ENCODE results near the gene ANO7. TPM values are rescaled to one million over a fixed set of nuclear protein-coding genes. Genes with fewer than 3 reads are reported as not detected.

The ANO7 gene
- total and polyA plus RNA-seq, 2 of the 13 experiments (the other 11 are each of a cell fraction or from before 2014, with no cell fraction given): 4.1 to 4.9 TPM

- peak overlapping the region; percentile 99 for H3K4me2 ChIP-seq (ENCODE audit: low read depth, low read length)
- CTCF ChIA-PET (ENCODE audit: low intra/inter-chr PET ratio, low total read pairs): no interaction called here
- intact Hi-C loops (cut with micrococcal nuclease; ENCODE audit: unreplicated experiment): loop anchor here (2.0 kb wide), 1 partner anchor 45 kb away; the partner anchor contains the start of gene MTERF4
- POLR2A ChIA-PET: no interaction called here
- H3K9ac ChIP-seq (ENCODE audit: insufficient read depth, low read depth, low read length): peak overlapping the region; percentile 70
- BruUV-seq (replicated peaks): TSS peak; percentile 57
- H3K27me3 ChIP-seq (ENCODE audit: control insufficient read depth in 1 of 2, insufficient read depth in 2 of 2, low read length in 2 of 2): no peaks in the 10 kb centered on the region; a peak in 1 of 5 replicates
- TF ChIP-seq SNRNP70 (IDR thresholded peaks at IDR 0.05; ENCODE audit: low read depth, low read length) (no peak), ZSCAN31 (CRISPR knock-in tag; IDR thresholded peaks at IDR 0.05; ENCODE audit: low read depth) (0 out of 2 replicates have a peak, but pooled peaks have one; percentile 13), PBX3 (CRISPR knock-in tag; IDR thresholded peaks at IDR 0.05; ENCODE audit: borderline replicate concordance) (no peak), IKZF5 (CRISPR knock-in tag; IDR thresholded peaks at IDR 0.05) (no peak), ARNT2 (CRISPR knock-in tag; IDR thresholded peaks at IDR 0.05; ENCODE audit: low read depth) (no peak), ZSCAN21 (CRISPR knock-in tag; IDR thresholded peaks at IDR 0.05; ENCODE audit: borderline replicate concordance) (no peak), GFI1 (CRISPR knock-in tag; IDR thresholded peaks at IDR 0.05; ENCODE audit: borderline replicate concordance) (no peak), ZNF296 (CRISPR knock-in tag; conservative IDR thresholded peaks at IDR 0.05) (0 out of 2 replicates have a peak, but pooled peaks have one; percentile 26), ZNF34 (CRISPR knock-in tag; IDR thresholded peaks at IDR 0.05; ENCODE audit: borderline replicate concordance) (no peak), ARID2 (CRISPR knock-in tag; IDR thresholded peaks at IDR 0.05; ENCODE audit: borderline replicate concordance) (no peak), SP1 (IDR thresholded peaks at IDR 0.05) (no peak), SP1 (CRISPR knock-in tag; IDR thresholded peaks at IDR 0.05) (no peak), ATF7 (IDR thresholded peaks at IDR 0.05) (no peak), ATF7 (CRISPR knock-in tag; IDR thresholded peaks at IDR 0.05) (no peak)
- H3K27ac ChIP-seq (ENCODE audit: extremely low read length, insufficient read depth, low read length): no peak overlapping the region
- H2AFZ ChIP-seq (ENCODE audit: low read length): peak overlapping the region; percentile 74
- H3K4me3 ChIP-seq (replicated peaks in 1 of 3; ENCODE audit: insufficient read depth in 1 of 3, low read depth in 2 of 3, low read length in 3 of 3): peak overlapping the region; percentile 83 to 96 (median 91)
- no peaks in the 10 kb centered on the region for H3K9me3 ChIP-seq (ENCODE audit: low read length)
- H3K36me3 ChIP-seq (replicated peaks in 1 of 2; ENCODE audit: control insufficient read depth in 1 of 2, insufficient read depth in 2 of 2, low read length in 2 of 2): no peaks in the 10 kb centered on the region; a peak in 1 of 5 replicates
- ATAC-seq (no peak), FAIRE-seq (peak; percentile 12), DNase-seq (ENCODE audit: low spot score) (no peak)
- WGBS (ENCODE audit: low lambda C conversion rate): 49% methylated on average over 4 of the region's 4 CpGs
- no peaks in the 10 kb centered on the region for H4K20me1 ChIP-seq (ENCODE audit: insufficient read depth, low read length)
- in situ Hi-C loops (cut with HindIII; ENCODE audit: extremely low pct_ligation_motif_present, low pct_unique_long_range_greater_than_20kb): no loop called here
- peaks cover 22% of the 10 kb centered on the region for H3K79me2 ChIP-seq (ENCODE audit: insufficient read depth, low read length)
- peaks cover 25% of the 10 kb centered on the region for H3K4me1 ChIP-seq (ENCODE audit: insufficient read depth, low read length)
These were observed 40.2 kb upstream of the ANO7 start for GRCh38 chr2:241148239-241148638.
